Measurements from ENCODE around the gene LCN10.

The LCN10 gene

DNA sequence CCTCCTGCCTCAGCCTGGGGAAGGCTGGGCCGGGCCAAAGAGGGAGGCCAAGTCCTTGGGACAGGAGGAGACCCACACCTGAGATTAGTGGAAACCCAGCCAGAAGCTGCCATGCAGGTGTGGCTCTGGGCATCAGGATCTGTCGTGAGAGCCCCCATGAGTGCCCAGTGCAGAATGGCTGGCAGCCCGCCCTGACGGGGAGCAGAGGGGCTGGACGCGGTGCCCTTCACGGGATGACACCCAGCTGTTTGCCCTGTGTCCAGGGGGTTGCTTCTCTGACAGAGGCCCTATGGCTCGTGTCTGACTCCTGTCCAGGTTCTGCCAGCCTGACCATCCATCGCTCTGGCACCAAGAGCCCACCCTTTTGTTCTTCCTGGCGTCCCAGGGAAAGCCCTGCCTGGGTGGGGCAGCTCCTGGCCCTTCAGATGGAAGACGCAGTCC, 21.8 kb downstream of the LCN10 start:
- H3K27me3 ChIP-seq, result peaks cover 35% of the 10 kb centered on the region
- H3K27ac ChIP-seq, result no peak overlapping the region
- TF ChIP-seq CTCF (IDR thresholded peaks at IDR 0.05), result no peak
- H3K36me3 ChIP-seq, result peaks cover 52% of the 10 kb centered on the region
- H3K4me1 ChIP-seq (ENCODE audit: control insufficient read depth in 1 of 2, insufficient read depth in 1 of 2, low read depth in 1 of 2, low read length in 1 of 2), result peaks cover 8 to 13% of the 10 kb centered on the region in 2 experiments
- H3K9me3 ChIP-seq, result no peaks in the 10 kb centered on the region
- H3K4me3 ChIP-seq (ENCODE audit: low read depth in 1 of 2, low read length in 1 of 2), result no peak overlapping the region

DNA sequence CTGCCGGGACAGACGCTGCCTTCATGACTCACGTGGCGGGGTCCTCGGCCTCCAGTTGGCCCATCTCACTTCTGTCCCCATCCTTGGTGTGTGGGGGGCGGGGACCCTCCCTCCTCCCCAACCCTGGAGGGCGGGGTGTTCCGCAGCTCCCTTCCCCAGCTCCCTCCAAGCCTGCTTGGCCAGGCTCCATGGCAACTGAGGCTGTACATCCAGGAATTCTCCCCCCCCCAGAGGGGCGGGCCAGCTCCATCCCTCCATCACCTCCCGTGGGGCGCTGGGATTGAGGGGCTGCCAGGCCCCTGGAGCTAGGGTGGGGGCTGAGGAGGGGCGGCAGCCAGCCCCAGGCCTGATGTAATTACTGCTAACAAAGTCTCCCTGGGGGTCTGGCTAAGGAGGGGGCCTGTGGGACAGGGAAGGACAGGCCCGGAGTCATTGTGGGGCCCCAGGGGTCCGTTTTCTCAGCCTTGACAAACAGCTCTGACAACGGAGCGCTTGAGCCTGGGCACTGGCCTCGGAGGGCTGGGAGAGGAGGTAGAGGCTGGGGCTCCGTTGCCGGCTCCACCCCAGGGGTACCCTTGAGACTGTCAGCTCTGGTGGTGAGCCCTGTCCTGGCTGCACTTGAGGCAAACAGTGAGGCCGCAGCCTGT, 22.4 kb downstream of the LCN10 start:
- no peak for TF ChIP-seq CTCF (IDR thresholded peaks at IDR 0.05)
- H3K9me3 ChIP-seq, result no peaks in the 10 kb centered on the region
- H3K27ac ChIP-seq, result no peak overlapping the region
- H3K36me3 ChIP-seq, result peaks cover 47% of the 10 kb centered on the region
- H3K4me1 ChIP-seq (ENCODE audit: control insufficient read depth in 1 of 2, insufficient read depth in 1 of 2, low read depth in 1 of 2, low read length in 1 of 2), result peaks cover 7 to 12% of the 10 kb centered on the region in 2 experiments
- H3K27me3 ChIP-seq, result peaks cover 39% of the 10 kb centered on the region
- H3K4me3 ChIP-seq (ENCODE audit: low read depth in 1 of 2, low read length in 1 of 2), result no peak overlapping the region

DNA sequence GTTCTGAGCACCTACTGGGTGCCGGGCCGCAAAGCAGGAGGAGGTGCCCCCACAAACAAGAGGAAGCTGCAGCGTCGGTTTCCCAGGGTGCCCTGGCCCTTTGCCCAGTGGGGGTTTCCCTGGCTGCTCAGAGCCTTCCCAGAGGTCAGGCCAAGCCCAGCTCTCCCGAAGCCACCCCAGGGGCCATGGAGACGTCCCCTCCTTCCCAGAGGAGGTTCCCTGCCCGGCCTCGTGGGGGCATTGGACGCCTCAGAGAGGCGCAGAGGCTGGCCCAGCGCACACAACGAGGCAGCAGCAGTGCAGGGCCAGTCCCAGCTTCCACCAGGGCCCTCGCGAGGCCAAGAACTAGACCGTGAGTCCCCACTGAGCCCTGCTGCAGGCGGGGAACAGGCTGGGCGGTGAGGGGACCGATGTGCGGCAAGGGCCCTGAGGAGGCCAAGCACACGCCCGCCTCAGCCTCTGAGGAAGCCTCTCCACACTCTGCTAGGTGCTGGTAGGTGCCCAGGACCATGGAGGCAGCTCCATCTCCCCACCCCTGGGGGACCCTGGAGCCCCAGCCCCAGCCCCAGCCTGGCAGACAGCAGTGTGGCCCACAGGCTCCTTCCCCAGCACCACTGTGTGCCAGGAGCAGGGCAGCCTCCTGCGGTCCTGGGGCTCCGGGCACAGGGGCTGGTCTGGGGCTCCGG, 23.4 kb downstream of the LCN10 start:
- no peak overlapping the region for H3K4me3 ChIP-seq (ENCODE audit: low read depth in 1 of 2, low read length in 1 of 2)
- H3K36me3 ChIP-seq, result peaks cover 38% of the 10 kb centered on the region
- H3K9me3 ChIP-seq, result no peaks in the 10 kb centered on the region
- peaks cover 16 to 21% of the 10 kb centered on the region in 2 experiments for H3K4me1 ChIP-seq (ENCODE audit: control insufficient read depth in 1 of 2, insufficient read depth in 1 of 2, low read depth in 1 of 2, low read length in 1 of 2)
- no peak for TF ChIP-seq CTCF (IDR thresholded peaks at IDR 0.05)
- H3K27ac ChIP-seq, result no peak overlapping the region
- H3K27me3 ChIP-seq, result peaks cover 49% of the 10 kb centered on the region

- TF ChIP-seq CTCF (IDR thresholded peaks at IDR 0.05), result no peak
- Histone ChIP-seq H3K27me3 (peaks cover 57% of the 10 kb centered on the region), H3K4me1 (ENCODE audit: control insufficient read depth in 1 of 2, insufficient read depth in 1 of 2, low read depth in 1 of 2, low read length in 1 of 2) (peaks cover 22 to 28% of the 10 kb centered on the region in 2 experiments), H3K9me3 (no peaks in the 10 kb centered on the region), H3K4me3 (ENCODE audit: low read depth in 1 of 2, low read length in 1 of 2) (no peak overlapping the region), H3K36me3 (peaks cover 30% of the 10 kb centered on the region), H3K27ac (no peak overlapping the region)
Observed at GRCh38 chr9:136718345-136719194, 24.2 kb downstream of the LCN10 start.

DNA sequence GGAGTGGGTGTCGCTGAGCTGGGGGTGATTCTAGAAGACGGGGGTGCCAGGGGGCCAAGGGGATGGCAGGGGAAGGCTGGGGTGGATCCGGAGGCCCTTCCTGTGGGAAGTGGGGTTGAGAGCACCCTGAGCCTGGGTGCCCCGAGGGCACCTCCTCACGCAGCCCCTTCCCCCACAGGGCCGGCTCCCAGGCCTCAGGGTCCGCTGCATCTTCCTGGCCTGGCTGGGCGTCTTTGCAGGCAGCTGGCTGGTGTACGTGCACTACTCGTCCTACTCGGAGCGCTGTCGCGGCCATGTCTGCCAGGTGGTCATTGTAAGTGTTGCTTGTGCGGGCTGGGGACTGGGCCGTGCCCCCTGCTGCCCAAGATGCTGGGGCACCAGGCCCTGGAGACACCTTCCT, 25.3 kb downstream of the LCN10 start:
- H3K27me3 ChIP-seq, result peaks cover 69% of the 10 kb centered on the region

More for the DNA sequence above, 25.3 kb downstream of the LCN10 start:
- peaks cover 19% of the 10 kb centered on the region for H3K36me3 ChIP-seq
- no peaks in the 10 kb centered on the region for H3K9me3 ChIP-seq
- TF ChIP-seq CTCF (IDR thresholded peaks at IDR 0.05), result no peak
- H3K4me1 ChIP-seq (ENCODE audit: control insufficient read depth in 1 of 2, insufficient read depth in 1 of 2, low read depth in 1 of 2, low read length in 1 of 2), result peaks cover 30 to 38% of the 10 kb centered on the region in 2 experiments
- no peak overlapping the region for H3K4me3 ChIP-seq (ENCODE audit: low read depth in 1 of 2, low read length in 1 of 2)
- no peak overlapping the region for H3K27ac ChIP-seq
